ENCODE measurements around the gene TUB. TPM values are rescaled to one million over a fixed set of nuclear protein-coding genes. Genes with fewer than 3 reads are reported as not detected.
A peak's percentile ranks its signal among the peaks of the same experiment; 100 is the strongest.

TUB gene
- polyA plus RNA-seq, 2 donors = 0.71 to 0.78 TPM

DNA sequence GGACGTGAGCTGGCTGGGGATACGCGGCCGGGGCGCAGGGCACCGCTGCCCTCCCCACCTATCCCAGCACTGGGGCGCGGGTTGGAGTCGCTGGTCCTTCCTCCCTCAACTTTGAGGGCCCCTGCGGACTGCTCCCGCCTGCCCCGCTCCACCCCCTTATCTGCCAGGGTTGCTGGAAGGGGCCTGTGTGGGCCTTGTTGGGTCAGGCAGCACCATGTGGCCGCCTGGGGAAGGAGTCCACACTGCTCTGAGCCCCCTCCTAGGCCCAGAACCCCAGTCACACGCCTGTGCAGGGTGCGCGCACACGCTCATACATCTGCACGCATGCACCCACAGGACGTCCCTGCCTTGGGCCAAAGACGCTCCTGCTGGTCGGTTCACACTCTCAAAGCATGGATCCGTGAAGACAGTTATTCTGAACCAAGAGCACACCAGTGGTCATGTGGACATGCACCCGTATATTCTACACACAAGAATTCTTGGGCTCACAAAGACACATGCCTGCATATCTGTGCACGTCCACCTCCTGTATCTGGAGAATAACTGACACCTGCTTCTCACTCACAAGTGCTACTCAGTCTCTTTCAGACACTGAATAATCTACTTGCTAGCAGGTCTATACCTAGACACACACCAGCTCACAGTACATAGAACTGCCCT is 710 bp downstream of the TUB start:
- peak overlapping the region; percentile 37 to 66 for H3K4me3 ChIP-seq (ENCODE audit: low read depth in 1 of 2, low read length in 2 of 2)
- no peaks in the 10 kb centered on the region for H3K9me3 ChIP-seq (ENCODE audit: control insufficient read depth in 2 of 2, insufficient read depth in 1 of 2, low read depth in 1 of 2, low read length in 1 of 2)
- no peaks in the 10 kb centered on the region for H3K27me3 ChIP-seq (ENCODE audit: control insufficient read depth in 1 of 2, insufficient read depth in 2 of 2, low read length in 2 of 2)
- WGBS, 2 donors = 18% methylated on average over 24 of the region's 24 CpGs
- H3K4me1 ChIP-seq (ENCODE audit: control insufficient read depth in 2 of 2, insufficient read depth in 2 of 2, low read length in 1 of 2) = peaks cover 0 to 5% of the 10 kb centered on the region in 2 donors
- no peak overlapping the region for H3K27ac ChIP-seq (ENCODE audit: low read depth in 2 of 2, low read length in 1 of 2)
- no peaks in the 10 kb centered on the region for H3K36me3 ChIP-seq (ENCODE audit: control insufficient read depth in 2 of 2, insufficient read depth in 2 of 2, low read length in 1 of 2)

DNA sequence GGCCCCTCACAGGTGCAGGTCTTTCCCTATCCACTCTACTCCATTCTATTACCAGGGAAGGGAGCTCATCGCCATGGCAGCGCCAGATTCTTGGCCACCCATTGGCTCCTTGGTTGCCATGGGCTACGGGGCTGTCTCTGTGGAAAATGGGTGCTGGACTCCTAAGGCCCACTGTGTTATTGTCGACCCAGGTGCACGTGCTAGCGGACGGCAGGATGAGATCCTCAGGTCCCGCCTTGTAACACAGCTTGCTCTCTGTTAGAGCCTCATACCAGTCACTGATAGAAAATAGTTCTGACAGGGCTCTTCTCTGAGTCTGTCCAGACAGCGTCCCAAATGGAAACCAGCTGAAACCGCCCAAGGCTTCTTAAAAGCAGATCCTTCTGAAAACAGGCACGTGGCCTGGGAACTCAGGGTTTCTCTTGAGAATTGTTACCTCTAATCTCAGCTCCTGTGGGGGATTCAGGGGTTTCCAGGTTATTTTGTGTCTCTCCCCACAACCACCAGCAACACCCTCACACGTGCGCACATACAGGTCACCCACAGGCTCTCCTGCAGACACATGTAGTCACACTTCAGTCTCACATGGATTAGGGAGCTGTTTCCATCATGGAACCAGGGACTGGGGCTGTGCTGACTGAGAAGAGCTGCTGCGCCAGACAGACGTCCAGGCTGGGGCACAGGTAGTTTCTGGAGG is 1.5 kb downstream of the TUB start:
- WGBS, 2 donors = 85 to 89% methylated on average over 15 of the region's 15 CpGs
- Histone ChIP-seq H3K27me3 (ENCODE audit: control insufficient read depth in 1 of 2, insufficient read depth in 2 of 2, low read length in 2 of 2) (no peaks in the 10 kb centered on the region), H3K4me3 (ENCODE audit: low read depth in 1 of 2, low read length in 2 of 2) (no peak overlapping the region), H3K27ac (ENCODE audit: low read depth in 2 of 2, low read length in 1 of 2) (no peak overlapping the region), H3K36me3 (ENCODE audit: control insufficient read depth in 2 of 2, insufficient read depth in 2 of 2, low read length in 1 of 2) (no peaks in the 10 kb centered on the region), H3K9me3 (ENCODE audit: control insufficient read depth in 2 of 2, insufficient read depth in 1 of 2, low read depth in 1 of 2, low read length in 1 of 2) (no peaks in the 10 kb centered on the region), H3K4me1 (ENCODE audit: control insufficient read depth in 2 of 2, insufficient read depth in 2 of 2, low read length in 1 of 2) (peaks cover 0 to 5% of the 10 kb centered on the region in 2 donors)

DNA sequence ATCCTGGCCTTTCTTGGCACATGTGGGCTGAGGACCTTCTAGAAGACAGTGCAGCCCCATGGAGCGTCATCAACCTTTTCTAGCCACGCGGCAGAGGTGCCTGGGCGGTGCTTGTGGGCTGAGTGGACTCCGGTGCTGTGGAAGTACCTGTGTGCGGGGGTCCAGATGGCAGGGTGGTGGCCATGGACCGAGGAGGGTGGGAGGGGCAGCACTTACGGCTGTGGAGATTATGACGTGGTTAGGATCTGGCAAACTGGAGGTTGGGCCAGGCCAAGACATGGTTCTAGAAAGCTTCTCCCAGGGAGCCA is 2.0 kb downstream of the TUB start:
- H3K36me3 ChIP-seq (ENCODE audit: control insufficient read depth in 2 of 2, insufficient read depth in 2 of 2, low read length in 1 of 2) = no peaks in the 10 kb centered on the region
- H3K4me1 ChIP-seq (ENCODE audit: control insufficient read depth in 2 of 2, insufficient read depth in 2 of 2, low read length in 1 of 2) = peaks cover 0 to 5% of the 10 kb centered on the region in 2 donors
- no peaks in the 10 kb centered on the region for H3K9me3 ChIP-seq (ENCODE audit: control insufficient read depth in 2 of 2, insufficient read depth in 1 of 2, low read depth in 1 of 2, low read length in 1 of 2)
- WGBS, 2 donors = 76 to 80% methylated on average over 9 of the region's 9 CpGs
- H3K27me3 ChIP-seq (ENCODE audit: control insufficient read depth in 1 of 2, insufficient read depth in 2 of 2, low read length in 2 of 2) = no peaks in the 10 kb centered on the region
- H3K4me3 ChIP-seq (ENCODE audit: low read depth in 1 of 2, low read length in 2 of 2) = no peak overlapping the region
- no peak overlapping the region for H3K27ac ChIP-seq (ENCODE audit: low read depth in 2 of 2, low read length in 1 of 2)

DNA sequence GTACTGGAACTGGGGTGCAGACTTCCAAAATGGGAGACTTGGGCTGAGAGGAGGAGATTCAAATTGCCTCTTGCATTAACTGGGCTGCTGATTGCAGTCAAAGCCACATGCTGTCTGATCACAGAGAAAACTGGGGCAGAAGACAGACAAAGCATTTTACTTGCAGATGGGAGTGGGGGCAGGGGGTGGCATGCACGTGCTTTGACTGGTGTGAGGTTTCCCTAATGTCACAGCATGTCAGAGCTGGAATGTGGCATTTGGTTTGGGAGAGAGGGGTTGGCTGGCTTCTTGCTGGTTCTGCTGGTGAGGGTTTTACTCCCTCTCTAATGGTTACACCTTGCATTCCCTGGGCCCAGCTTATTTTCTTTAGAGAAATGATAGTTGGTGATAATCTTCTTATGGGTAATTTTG is 2.9 kb downstream of the TUB start:
- 30 to 58% methylated on average over 1 of the region's 1 CpG for WGBS, 2 donors
- Histone ChIP-seq H3K36me3 (ENCODE audit: control insufficient read depth in 2 of 2, insufficient read depth in 2 of 2, low read length in 1 of 2) (no peaks in the 10 kb centered on the region), H3K4me1 (ENCODE audit: control insufficient read depth in 2 of 2, insufficient read depth in 2 of 2, low read length in 1 of 2) (peaks cover 0 to 5% of the 10 kb centered on the region in 2 donors), H3K27ac (ENCODE audit: low read depth in 2 of 2, low read length in 1 of 2) (no peak overlapping the region), H3K4me3 (ENCODE audit: low read depth in 1 of 2, low read length in 2 of 2) (no peak overlapping the region), H3K9me3 (ENCODE audit: control insufficient read depth in 2 of 2, insufficient read depth in 1 of 2, low read depth in 1 of 2, low read length in 1 of 2) (no peaks in the 10 kb centered on the region), H3K27me3 (ENCODE audit: control insufficient read depth in 1 of 2, insufficient read depth in 2 of 2, low read length in 2 of 2) (no peaks in the 10 kb centered on the region)

DNA sequence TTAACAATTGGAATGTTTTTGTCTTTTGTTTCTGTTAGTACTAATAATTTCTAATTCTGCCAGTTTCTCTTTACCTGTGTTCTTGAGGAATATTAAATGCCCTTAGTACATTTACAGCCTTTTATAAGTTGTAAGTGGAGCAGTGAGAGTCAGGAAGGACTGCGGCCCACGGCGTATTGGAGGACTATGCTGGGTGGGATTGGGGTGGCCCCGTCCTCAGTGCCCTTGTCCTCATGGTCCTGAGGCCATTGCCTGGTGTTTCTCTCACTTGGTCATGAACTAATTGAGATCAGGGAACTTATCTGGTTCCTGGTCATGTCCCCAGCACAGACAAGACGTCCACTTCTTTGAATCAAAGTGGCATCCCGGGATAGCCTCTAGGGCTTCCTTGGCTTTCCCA is 3.3 kb downstream of the TUB start:
- Histone ChIP-seq H3K9me3 (ENCODE audit: control insufficient read depth in 2 of 2, insufficient read depth in 1 of 2, low read depth in 1 of 2, low read length in 1 of 2) (no peaks in the 10 kb centered on the region), H3K27ac (ENCODE audit: low read depth in 2 of 2, low read length in 1 of 2) (no peak overlapping the region), H3K4me1 (ENCODE audit: control insufficient read depth in 2 of 2, insufficient read depth in 2 of 2, low read length in 1 of 2) (peaks cover 0 to 5% of the 10 kb centered on the region in 2 donors), H3K4me3 (ENCODE audit: low read depth in 1 of 2, low read length in 2 of 2) (no peak overlapping the region), H3K27me3 (ENCODE audit: control insufficient read depth in 1 of 2, insufficient read depth in 2 of 2, low read length in 2 of 2) (no peaks in the 10 kb centered on the region), H3K36me3 (ENCODE audit: control insufficient read depth in 2 of 2, insufficient read depth in 2 of 2, low read length in 1 of 2) (no peaks in the 10 kb centered on the region)
- 94% methylated on average over 6 of the region's 6 CpGs for WGBS, 2 donors

DNA sequence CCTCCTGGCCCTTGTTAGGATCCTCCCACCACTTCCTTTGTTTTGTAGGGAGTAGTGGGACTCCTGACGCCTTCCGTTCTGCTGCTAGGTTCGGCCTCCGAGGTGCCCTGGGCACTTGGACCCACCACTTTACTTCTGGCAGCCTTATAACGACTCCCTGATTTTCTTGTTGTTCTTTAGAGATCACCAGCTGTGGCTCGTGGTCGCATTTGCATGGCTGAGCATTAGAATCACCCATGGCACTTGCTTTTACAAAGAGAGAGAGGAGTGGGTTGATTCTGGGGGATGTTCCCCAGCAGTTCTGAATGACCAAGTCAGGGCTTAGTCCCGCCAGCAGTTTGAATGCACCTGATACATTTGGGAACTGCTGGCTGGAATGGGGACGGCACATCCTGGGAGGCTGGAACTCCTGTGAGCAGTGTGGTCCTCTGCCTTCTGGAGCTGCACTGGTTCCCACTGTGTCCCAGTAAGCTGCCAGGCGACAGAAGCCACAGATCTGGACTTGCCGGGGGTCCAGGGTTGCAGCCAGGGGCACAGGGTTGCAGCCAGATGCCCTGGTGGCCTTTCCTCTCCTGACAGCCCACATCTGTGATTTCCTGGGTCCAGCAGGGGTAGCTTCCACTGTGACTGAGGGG is 4.1 kb downstream of the TUB start:
- no peaks in the 10 kb centered on the region for H3K9me3 ChIP-seq (ENCODE audit: control insufficient read depth in 2 of 2, insufficient read depth in 1 of 2, low read depth in 1 of 2, low read length in 1 of 2)
- H3K36me3 ChIP-seq (ENCODE audit: control insufficient read depth in 2 of 2, insufficient read depth in 2 of 2, low read length in 1 of 2) = no peaks in the 10 kb centered on the region
- no peak overlapping the region for H3K4me3 ChIP-seq (ENCODE audit: low read depth in 1 of 2, low read length in 2 of 2)
- whole genome bisulfite sequencing, 2 donors = 80 to 87% methylated on average over 11 of the region's 11 CpGs
- peaks cover 0 to 8% of the 10 kb centered on the region in 2 donors for H3K4me1 ChIP-seq (ENCODE audit: control insufficient read depth in 2 of 2, insufficient read depth in 2 of 2, low read length in 1 of 2)
- no peaks in the 10 kb centered on the region for H3K27me3 ChIP-seq (ENCODE audit: control insufficient read depth in 1 of 2, insufficient read depth in 2 of 2, low read length in 2 of 2)
- H3K27ac ChIP-seq (ENCODE audit: low read depth in 2 of 2, low read length in 1 of 2) = no peak overlapping the region

DNA sequence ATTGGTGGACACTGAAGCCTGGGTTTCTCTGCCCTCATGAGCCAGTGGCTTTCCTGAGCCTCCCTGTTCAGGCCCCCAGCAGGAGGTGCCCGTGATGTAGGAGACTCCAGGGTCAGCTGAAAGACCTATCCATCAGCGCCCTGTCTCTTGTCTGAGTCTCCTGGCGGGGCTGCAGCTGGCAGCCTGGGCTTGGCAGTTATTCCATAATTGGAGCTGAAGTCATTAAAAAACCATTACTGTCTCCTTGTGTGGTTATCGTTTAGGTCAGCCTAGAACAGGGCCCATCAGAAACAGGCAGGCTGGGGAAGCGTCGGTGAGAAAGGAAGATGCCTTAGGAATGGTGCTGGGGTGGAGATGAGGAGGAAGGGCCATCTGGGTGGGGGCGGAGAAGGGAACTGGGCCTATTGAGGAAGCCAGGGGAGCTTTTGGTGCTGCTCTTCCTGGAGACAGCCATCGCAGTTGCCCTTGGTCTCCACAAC is 5.0 kb downstream of the TUB start:
- H3K9me3 ChIP-seq (ENCODE audit: control insufficient read depth in 2 of 2, insufficient read depth in 1 of 2, low read depth in 1 of 2, low read length in 1 of 2) = no peaks in the 10 kb centered on the region
- no peak overlapping the region for H3K4me3 ChIP-seq (ENCODE audit: low read depth in 1 of 2, low read length in 2 of 2)
- H3K36me3 ChIP-seq (ENCODE audit: control insufficient read depth in 2 of 2, insufficient read depth in 2 of 2, low read length in 1 of 2) = no peaks in the 10 kb centered on the region
- peaks cover 0 to 8% of the 10 kb centered on the region in 2 donors for H3K4me1 ChIP-seq (ENCODE audit: control insufficient read depth in 2 of 2, insufficient read depth in 2 of 2, low read length in 1 of 2)
- H3K27me3 ChIP-seq (ENCODE audit: control insufficient read depth in 1 of 2, insufficient read depth in 2 of 2, low read length in 2 of 2) = no peaks in the 10 kb centered on the region
- 55 to 58% methylated on average over 8 of the region's 8 CpGs for WGBS, 2 donors
- no peak overlapping the region for H3K27ac ChIP-seq (ENCODE audit: low read depth in 2 of 2, low read length in 1 of 2)

DNA sequence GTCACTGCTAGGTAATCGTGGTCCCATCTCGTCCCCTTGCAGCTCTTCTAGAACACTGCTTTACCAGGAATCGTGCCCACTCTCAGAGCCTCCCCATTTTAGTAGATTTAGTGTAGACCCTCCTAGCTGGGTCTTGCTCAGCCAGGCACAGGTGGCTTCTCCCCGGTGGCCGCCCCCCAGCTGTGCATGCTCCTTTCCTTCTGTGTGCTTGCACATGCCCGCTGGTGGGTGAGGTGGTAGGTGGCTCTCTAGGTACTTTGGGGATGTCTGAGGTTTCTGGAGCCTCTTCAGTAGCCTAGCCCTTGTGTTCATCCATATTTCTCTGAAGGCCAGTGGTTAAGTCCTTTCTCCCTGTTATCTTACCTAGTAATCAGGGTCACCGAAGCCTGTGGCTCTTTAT is 5.6 kb downstream of the TUB start:
- H3K27ac ChIP-seq (ENCODE audit: low read depth in 2 of 2, low read length in 1 of 2) = no peak overlapping the region
- H3K36me3 ChIP-seq (ENCODE audit: control insufficient read depth in 2 of 2, insufficient read depth in 2 of 2, low read length in 1 of 2) = no peaks in the 10 kb centered on the region
- H3K27me3 ChIP-seq (ENCODE audit: control insufficient read depth in 1 of 2, insufficient read depth in 2 of 2, low read length in 2 of 2) = no peaks in the 10 kb centered on the region
- H3K4me3 ChIP-seq (ENCODE audit: low read depth in 1 of 2, low read length in 2 of 2) = no peak overlapping the region
- peaks cover 0 to 4% of the 10 kb centered on the region in 2 donors for H3K4me1 ChIP-seq (ENCODE audit: control insufficient read depth in 2 of 2, insufficient read depth in 2 of 2, low read length in 1 of 2)
- no peaks in the 10 kb centered on the region for H3K9me3 ChIP-seq (ENCODE audit: control insufficient read depth in 2 of 2, insufficient read depth in 1 of 2, low read depth in 1 of 2, low read length in 1 of 2)
- 82 to 87% methylated on average over 7 of the region's 7 CpGs for WGBS, 2 donors

DNA sequence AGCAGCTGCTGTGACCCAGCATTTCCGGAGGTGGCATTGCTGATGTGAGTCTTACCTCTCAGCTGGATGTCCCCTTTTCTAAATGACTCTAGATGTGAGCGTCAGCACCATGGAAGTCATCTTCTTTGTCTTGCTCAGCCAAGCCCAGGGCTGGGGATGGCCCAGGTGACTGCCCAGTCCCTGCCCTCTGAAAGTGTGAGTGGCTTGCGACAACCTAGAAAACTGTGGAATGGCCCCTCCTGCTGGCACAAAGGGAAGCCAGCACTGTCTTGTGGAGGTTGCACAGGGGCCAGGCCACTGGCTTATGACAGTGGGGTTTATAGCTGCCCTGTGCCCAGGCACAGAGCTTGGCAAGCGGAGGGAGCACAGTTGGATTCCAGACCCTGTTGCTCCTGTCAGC is 6.2 kb downstream of the TUB start:
- Histone ChIP-seq H3K27me3 (ENCODE audit: control insufficient read depth in 1 of 2, insufficient read depth in 2 of 2, low read length in 2 of 2) (no peaks in the 10 kb centered on the region), H3K4me3 (ENCODE audit: low read depth in 1 of 2, low read length in 2 of 2) (no peak overlapping the region), H3K4me1 (ENCODE audit: control insufficient read depth in 2 of 2, insufficient read depth in 2 of 2, low read length in 1 of 2) (peaks cover 0 to 3% of the 10 kb centered on the region in 2 donors), H3K36me3 (ENCODE audit: control insufficient read depth in 2 of 2, insufficient read depth in 2 of 2, low read length in 1 of 2) (no peaks in the 10 kb centered on the region), H3K27ac (ENCODE audit: low read depth in 2 of 2, low read length in 1 of 2) (no peak overlapping the region), H3K9me3 (ENCODE audit: control insufficient read depth in 2 of 2, insufficient read depth in 1 of 2, low read depth in 1 of 2, low read length in 1 of 2) (no peaks in the 10 kb centered on the region)
- 89 to 91% methylated on average over 4 of the region's 4 CpGs for WGBS, 2 donors
